HUES48 (cell line): Measurements from ENCODE around the gene NR4A3.

Experiments
- H3K27ac ChIP-seq: one replicate; pipeline ENCODE4 v1.7.0; 2013; ENCODE audit warnings: low read depth, low read length, inconsistent platforms
- H3K27me3 ChIP-seq: 2 replicates; pipeline ENCODE4 v1.6.1; 2013; ENCODE audit warnings: mild to moderate bottlenecking, low read length; ENCODE audit not compliant: control insufficient read depth, insufficient read depth
- H3K36me3 ChIP-seq: 2 replicates; pipeline ENCODE4 v1.6.1; 2013; ENCODE audit warnings: low read length; ENCODE audit not compliant: control insufficient read depth, insufficient read depth
- H3K4me1 ChIP-seq: 2 replicates; pipeline ENCODE4 v1.6.1; 2013; ENCODE audit warnings: mild to moderate bottlenecking, low read length; ENCODE audit not compliant: control insufficient read depth, insufficient read depth
- H3K4me3 ChIP-seq: 2 replicates; pipeline ENCODE4 v1.5.1; 2013; ENCODE audit warnings: mild to moderate bottlenecking, low read depth, low read length
- H3K9ac ChIP-seq: 2 replicates; pipeline ENCODE4 v1.6.1; 2013; ENCODE audit warnings: mild to moderate bottlenecking, low read depth, low read length, moderate library complexity
- H3K9me3 ChIP-seq: 2 replicates; pipeline ENCODE4 v1.6.1; 2013; ENCODE audit warnings: low read length; ENCODE audit not compliant: control insufficient read depth, insufficient read depth

Gene NR4A3

GRCh38 chr9:99814359-99814758 lies 7.3 kb upstream of the NR4A3 start:
- H3K4me1 ChIP-seq: peaks cover 64% of the 10 kb centered on the region
- no peak overlapping the region for H3K9ac ChIP-seq
- H3K27ac ChIP-seq: no peak overlapping the region
- no peak overlapping the region for H3K4me3 ChIP-seq
- H3K36me3 ChIP-seq: no peaks in the 10 kb centered on the region
- no peaks in the 10 kb centered on the region for H3K9me3 ChIP-seq
- no peaks in the 10 kb centered on the region for H3K27me3 ChIP-seq

GRCh38 chr9:99816392-99816791 lies 5.3 kb upstream of the NR4A3 start:
- no peaks in the 10 kb centered on the region for H3K36me3 ChIP-seq
- H3K4me1 ChIP-seq: peaks cover 58% of the 10 kb centered on the region
- H3K27me3 ChIP-seq: peaks cover 13% of the 10 kb centered on the region
- no peaks in the 10 kb centered on the region for H3K9me3 ChIP-seq
- H3K27ac ChIP-seq: no peak overlapping the region
- no peak overlapping the region for H3K4me3 ChIP-seq
- H3K9ac ChIP-seq: no peak overlapping the region

GRCh38 chr9:99818500-99818899 lies 3.2 kb upstream of the NR4A3 start:
- peak overlapping the region; percentile 71 for H3K4me3 ChIP-seq
- H3K4me1 ChIP-seq: peaks cover 49% of the 10 kb centered on the region
- no peaks in the 10 kb centered on the region for H3K9me3 ChIP-seq
- H3K27ac ChIP-seq: no peak overlapping the region
- H3K27me3 ChIP-seq: peaks cover 34% of the 10 kb centered on the region
- H3K9ac ChIP-seq: 0 out of 2 replicates have a peak overlapping the region, but pooled peaks have one; percentile 91
- no peaks in the 10 kb centered on the region for H3K36me3 ChIP-seq

GRCh38 chr9:99819123-99819855 lies 2.4 kb upstream of the NR4A3 start:
- Histone ChIP-seq H3K9ac (peak overlapping the region; percentile 91), H3K27ac (peak overlapping the region; percentile 95), H3K27me3 (peaks cover 42% of the 10 kb centered on the region), H3K4me1 (peaks cover 43% of the 10 kb centered on the region), H3K9me3 (no peaks in the 10 kb centered on the region), H3K36me3 (no peaks in the 10 kb centered on the region), H3K4me3 (peak overlapping the region; percentile 71)

- no peaks in the 10 kb centered on the region for H3K9me3 ChIP-seq
- H3K27ac ChIP-seq: peak overlapping the region; percentile 95
- peak overlapping the region; percentile 91 for H3K9ac ChIP-seq
- H3K27me3 ChIP-seq: peaks cover 50% of the 10 kb centered on the region
- peak overlapping the region; percentile 87 for H3K4me3 ChIP-seq
- peaks cover 35% of the 10 kb centered on the region for H3K4me1 ChIP-seq
- H3K36me3 ChIP-seq: no peaks in the 10 kb centered on the region
Observed at GRCh38 chr9:99819856-99820684, 1.6 kb upstream of the NR4A3 start.

GRCh38 chr9:99820685-99821395 lies 845 bp upstream of the NR4A3 start:
- Histone ChIP-seq H3K4me1 (peaks cover 30% of the 10 kb centered on the region), H3K27ac (peak overlapping the region; percentile 27), H3K4me3 (peak overlapping the region; percentile 87), H3K27me3 (peaks cover 57% of the 10 kb centered on the region), H3K36me3 (no peaks in the 10 kb centered on the region), H3K9me3 (no peaks in the 10 kb centered on the region), H3K9ac (peak overlapping the region; percentile 48; the same call in 1 of the 2 replicates)

GRCh38 chr9:99822109-99822805 lies 572 bp downstream of the NR4A3 start:
- H3K9ac ChIP-seq: no peak overlapping the region; the same call in 1 of the 2 replicates
- H3K9me3 ChIP-seq: no peaks in the 10 kb centered on the region
- H3K4me3 ChIP-seq: peak overlapping the region; percentile 87
- peaks cover 30% of the 10 kb centered on the region for H3K4me1 ChIP-seq
- H3K36me3 ChIP-seq: no peaks in the 10 kb centered on the region
- H3K27ac ChIP-seq: no peak overlapping the region
- H3K27me3 ChIP-seq: peaks cover 72% of the 10 kb centered on the region

GRCh38 chr9:99822806-99823591 lies 1.3 kb downstream of the NR4A3 start:
- H3K4me3 ChIP-seq: peak overlapping the region; percentile 87
- H3K4me1 ChIP-seq: peaks cover 28% of the 10 kb centered on the region
- no peaks in the 10 kb centered on the region for H3K9me3 ChIP-seq
- no peaks in the 10 kb centered on the region for H3K36me3 ChIP-seq
- H3K27me3 ChIP-seq: peaks cover 79% of the 10 kb centered on the region
- H3K27ac ChIP-seq: no peak overlapping the region
- no peak overlapping the region for H3K9ac ChIP-seq

- Histone ChIP-seq H3K4me1 (peaks cover 20% of the 10 kb centered on the region), H3K4me3 (peak overlapping the region; percentile 87), H3K9ac (no peak overlapping the region), H3K27ac (no peak overlapping the region), H3K9me3 (no peaks in the 10 kb centered on the region), H3K36me3 (no peaks in the 10 kb centered on the region), H3K27me3 (peaks cover 87% of the 10 kb centered on the region)
Observed at GRCh38 chr9:99823681-99824377, 2.1 kb downstream of the NR4A3 start.
